NT2/D1 (cell line): ENCODE measurements around the gene PRKCQ.

ENCODE experiments used
- DNase-seq: peaks from one replicate; pipeline ENCODE4 v3.0.0-alpha.2; 2011; ENCODE audit warnings: low read depth, low spot score
- H3K27me3 ChIP-seq: 2 replicates; pipeline ENCODE4 v1.6.0; 2011; ENCODE audit warnings: mild to moderate bottlenecking; ENCODE audit not compliant: insufficient read length, insufficient read depth
- H3K36me3 ChIP-seq: 2 replicates; pipeline ENCODE4 v1.6.1; 2011; ENCODE audit warnings: mild to moderate bottlenecking, low read length, mixed read lengths; ENCODE audit not compliant: insufficient read depth, insufficient read length
- H3K4me1 ChIP-seq: 2 replicates; pipeline ENCODE4 v1.5.1; 2011; ENCODE audit not compliant: insufficient read depth, insufficient read length
- H3K4me3 ChIP-seq: 2 replicates; pipeline ENCODE4 v1.5.1; 2011; ENCODE audit warnings: low read depth; ENCODE audit not compliant: insufficient read length
- H3K9ac ChIP-seq: 2 replicates; pipeline ENCODE4 v1.6.0; 2011; ENCODE audit warnings: low read depth; ENCODE audit not compliant: insufficient read length
- H3K9me3 ChIP-seq: 2 replicates; pipeline ENCODE4 v1.5.1; 2011; ENCODE audit warnings: mild to moderate bottlenecking, low read length; ENCODE audit not compliant: insufficient read depth
- SUZ12 ChIP-seq: IDR thresholded peaks from 2 replicates; pipeline ENCODE4 v1.6.1; 2011; ENCODE audit not compliant: insufficient read length, insufficient read depth; ENCODE audit errors: extremely low read depth
- YY1 ChIP-seq: IDR thresholded peaks from 2 replicates; pipeline ENCODE4 v1.6.1; 2011; ENCODE audit not compliant: insufficient read length, insufficient read depth
- ZNF274 ChIP-seq: IDR thresholded peaks from 2 replicates; pipeline ENCODE4 v1.6.1; 2011; ENCODE audit warnings: mild to moderate bottlenecking, low read depth, low read length

Gene PRKCQ

GRCh38 chr10:6513476-6513875 is 66.6 kb downstream of the PRKCQ start:
- peaks cover 29% of the 10 kb centered on the region for H3K9me3 ChIP-seq
- no peak overlapping the region for H3K4me3 ChIP-seq
- TF ChIP-seq SUZ12 (no peak), ZNF274 (no peak), YY1 (no peak)
- H3K9ac ChIP-seq = no peak overlapping the region
- peaks cover 10% of the 10 kb centered on the region for H3K36me3 ChIP-seq
- H3K4me1 ChIP-seq = no peaks in the 10 kb centered on the region
- no peaks in the 10 kb centered on the region for H3K27me3 ChIP-seq
- no peak for DNase-seq

GRCh38 chr10:6512182-6512581 is 67.9 kb downstream of the PRKCQ start:
- peaks cover 10% of the 10 kb centered on the region for H3K36me3 ChIP-seq
- H3K4me3 ChIP-seq = no peak overlapping the region
- no peaks in the 10 kb centered on the region for H3K27me3 ChIP-seq
- TF ChIP-seq YY1 (no peak), ZNF274 (no peak), SUZ12 (no peak)
- H3K9me3 ChIP-seq = peaks cover 29% of the 10 kb centered on the region
- H3K9ac ChIP-seq = no peak overlapping the region
- no peaks in the 10 kb centered on the region for H3K4me1 ChIP-seq
- no peak for DNase-seq

GRCh38 chr10:6511347-6511746 is 68.7 kb downstream of the PRKCQ start:
- Histone ChIP-seq H3K4me1 (no peaks in the 10 kb centered on the region), H3K4me3 (no peak overlapping the region), H3K9me3 (peaks cover 29% of the 10 kb centered on the region), H3K27me3 (no peaks in the 10 kb centered on the region), H3K9ac (no peak overlapping the region), H3K36me3 (peaks cover 10% of the 10 kb centered on the region)
- DNase-seq = no peak
- TF ChIP-seq ZNF274 (no peak), SUZ12 (no peak), YY1 (no peak)

- no peak for DNase-seq
- Histone ChIP-seq H3K4me3 (no peak overlapping the region), H3K36me3 (peaks cover 10% of the 10 kb centered on the region), H3K9ac (no peak overlapping the region), H3K27me3 (no peaks in the 10 kb centered on the region), H3K4me1 (no peaks in the 10 kb centered on the region), H3K9me3 (peaks cover 27% of the 10 kb centered on the region)
- TF ChIP-seq SUZ12 = no peak
- no peak for TF ChIP-seq YY1
- no peak for TF ChIP-seq ZNF274
Observed at GRCh38 chr10:6507311-6507710, 72.8 kb downstream of the PRKCQ start.

GRCh38 chr10:6505300-6505699 is 74.8 kb downstream of the PRKCQ start:
- H3K4me3 ChIP-seq = no peak overlapping the region
- no peak for DNase-seq
- TF ChIP-seq YY1 (no peak), ZNF274 (no peak), SUZ12 (no peak)
- H3K27me3 ChIP-seq = no peaks in the 10 kb centered on the region
- peaks cover 6% of the 10 kb centered on the region for H3K9me3 ChIP-seq
- H3K9ac ChIP-seq = no peak overlapping the region
- H3K4me1 ChIP-seq = no peaks in the 10 kb centered on the region
- no peaks in the 10 kb centered on the region for H3K36me3 ChIP-seq

- no peaks in the 10 kb centered on the region for H3K36me3 ChIP-seq
- no peaks in the 10 kb centered on the region for H3K4me1 ChIP-seq
- DNase-seq = no peak
- no peak overlapping the region for H3K9ac ChIP-seq
- H3K9me3 ChIP-seq = no peaks in the 10 kb centered on the region; the same call in 1 of the 2 replicates
- no peaks in the 10 kb centered on the region for H3K27me3 ChIP-seq
- no peak overlapping the region for H3K4me3 ChIP-seq
- TF ChIP-seq SUZ12 = no peak
- no peak for TF ChIP-seq ZNF274
- no peak for TF ChIP-seq YY1
Observed at GRCh38 chr10:6504296-6504695, 75.8 kb downstream of the PRKCQ start.

- TF ChIP-seq YY1 (no peak), ZNF274 (no peak), SUZ12 (no peak)
- no peak overlapping the region for H3K9ac ChIP-seq
- H3K36me3 ChIP-seq = no peaks in the 10 kb centered on the region
- H3K27me3 ChIP-seq = no peaks in the 10 kb centered on the region
- H3K4me3 ChIP-seq = no peak overlapping the region
- no peak for DNase-seq
- no peaks in the 10 kb centered on the region; the same call in 1 of the 2 replicates for H3K9me3 ChIP-seq
- no peaks in the 10 kb centered on the region for H3K4me1 ChIP-seq
Observed at GRCh38 chr10:6503171-6503570, 76.9 kb downstream of the PRKCQ start.

- no peak overlapping the region for H3K9ac ChIP-seq
- peaks cover 3% of the 10 kb centered on the region for H3K36me3 ChIP-seq
- no peak for DNase-seq
Observed at GRCh38 chr10:6501931-6502330, 78.1 kb downstream of the PRKCQ start.

More at GRCh38 chr10:6501931-6502330, 78.1 kb downstream of the PRKCQ start:
- TF ChIP-seq YY1 (no peak), ZNF274 (no peak)
- H3K4me3 ChIP-seq = no peak overlapping the region
- H3K27me3 ChIP-seq = no peaks in the 10 kb centered on the region
- no peaks in the 10 kb centered on the region; the same call in 1 of the 2 replicates for H3K9me3 ChIP-seq
- H3K4me1 ChIP-seq = no peaks in the 10 kb centered on the region
